Stimulated activated CD4-positive, alpha-beta T cell treated with anti-CD3 and anti-CD28 coated beads, Interleukin-4, amount 100 ng/mL, for 1 hour (primary cell): Measurements from ENCODE around the gene ZMAT3.
"Not testable (repeated sequence)": the region's sequence is repeated elsewhere in the genome, so short reads cannot be mapped to it uniquely, and the experiment has no call there.

Experiments
- DNase-seq: peaks from one replicate; pipeline ENCODE4 v3.0.0-alpha.2; 2020

ZMAT3 gene

DNA sequence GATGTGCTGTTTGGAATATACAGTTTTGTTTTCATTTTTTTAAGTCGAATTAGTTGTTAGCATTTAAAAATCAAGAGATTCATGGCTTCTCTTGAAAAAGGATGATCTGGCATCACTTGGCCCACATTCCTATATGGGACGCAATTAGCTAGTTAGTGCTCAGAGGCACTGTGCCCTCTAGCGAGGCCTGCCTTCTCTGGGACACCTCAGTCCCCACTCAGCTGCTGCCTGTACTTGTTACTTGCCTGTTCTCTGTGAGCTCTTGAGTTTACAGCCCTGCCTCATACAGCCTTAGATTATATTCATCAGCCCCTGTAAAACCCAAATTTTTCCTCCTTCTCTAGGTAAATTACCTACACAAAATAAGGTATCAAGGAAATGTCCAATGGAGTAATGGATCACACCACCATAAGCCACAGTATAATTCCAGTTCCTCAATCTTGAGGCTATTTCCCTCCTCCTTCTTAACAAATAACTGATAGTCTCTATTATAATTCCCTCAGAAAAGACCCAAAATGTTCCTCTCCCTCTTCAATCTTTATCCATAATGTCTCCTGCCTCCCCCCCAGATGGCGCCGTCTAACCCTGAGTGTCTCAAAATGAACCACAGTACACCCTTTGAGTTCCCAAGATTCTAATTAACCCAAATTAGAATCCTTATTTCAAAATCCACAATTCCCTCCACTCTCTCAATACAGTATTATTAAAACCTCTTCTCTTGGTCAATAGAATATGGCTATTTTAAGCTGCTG lies 2.7 kb downstream of the ZMAT3 start:
- DNase-seq = peak; percentile 14

DNA sequence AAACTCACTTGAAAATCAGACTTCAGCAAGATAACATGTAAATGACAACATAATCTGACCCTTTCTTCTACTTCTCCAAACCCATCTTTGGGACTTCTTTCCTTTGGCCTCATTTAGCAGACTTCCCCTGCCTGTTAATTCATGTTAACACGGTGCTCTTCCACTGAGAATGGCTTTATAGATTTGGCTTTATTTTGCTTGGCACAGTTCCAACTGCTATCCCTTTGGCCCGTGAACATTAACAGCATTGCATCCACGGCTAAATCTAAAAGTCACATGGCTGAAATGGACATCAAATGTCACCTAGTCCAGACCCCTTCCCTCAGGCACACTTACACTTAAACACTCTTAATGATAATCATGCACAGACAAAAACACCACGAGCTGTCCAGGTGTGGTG lies 3.8 kb downstream of the ZMAT3 start:
- no peak for DNase-seq

DNA sequence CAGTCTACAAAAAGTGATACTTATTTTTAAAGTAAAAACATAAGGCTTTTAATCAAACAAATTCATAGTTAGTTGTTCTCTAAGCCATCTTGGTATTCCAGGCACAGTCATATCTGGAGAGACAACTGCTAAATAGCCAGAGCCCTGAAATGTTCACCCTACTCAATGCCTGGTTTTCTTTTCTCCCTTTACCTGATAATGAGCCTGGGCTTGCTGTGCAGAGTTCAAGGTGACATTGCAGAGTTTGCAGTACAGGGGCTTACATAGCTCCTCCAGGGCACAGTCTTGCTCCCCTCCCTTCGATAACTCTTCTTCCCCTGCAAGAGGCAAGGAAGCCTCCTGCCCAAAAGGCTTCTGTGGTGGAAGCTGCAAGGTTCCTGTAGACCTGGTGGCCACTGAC lies 4.3 kb downstream of the ZMAT3 start:
- DNase-seq = no peak

DNA sequence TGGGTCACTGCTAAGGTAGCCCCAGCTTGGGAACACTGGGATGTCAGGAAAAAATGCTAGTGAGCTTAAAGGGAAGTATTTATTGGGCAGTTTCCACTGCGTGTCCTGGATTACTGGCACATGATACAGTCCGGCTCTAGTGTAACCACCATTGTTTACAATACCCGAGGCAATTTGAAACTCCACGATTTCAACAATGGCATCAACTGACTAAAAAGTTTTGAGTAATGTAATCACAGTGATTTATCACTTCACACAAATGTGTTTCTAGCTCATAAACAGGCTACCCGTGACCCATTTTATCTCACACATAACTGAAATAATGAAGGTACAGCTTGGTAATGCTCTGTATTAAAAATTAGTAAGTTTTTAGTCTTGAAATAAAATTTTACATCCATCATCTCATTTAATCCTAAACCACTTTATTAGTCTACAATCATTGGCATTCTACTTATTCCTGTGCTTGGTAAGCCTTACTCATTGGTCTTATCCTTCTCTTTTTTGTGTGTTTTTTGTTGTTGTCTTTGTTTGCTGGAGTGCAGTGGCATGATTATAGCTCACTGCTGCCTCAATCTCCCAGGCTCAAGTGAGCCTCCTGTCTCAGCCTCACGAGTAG lies 7.6 kb downstream of the ZMAT3 start:
- DNase-seq = no peak

DNA sequence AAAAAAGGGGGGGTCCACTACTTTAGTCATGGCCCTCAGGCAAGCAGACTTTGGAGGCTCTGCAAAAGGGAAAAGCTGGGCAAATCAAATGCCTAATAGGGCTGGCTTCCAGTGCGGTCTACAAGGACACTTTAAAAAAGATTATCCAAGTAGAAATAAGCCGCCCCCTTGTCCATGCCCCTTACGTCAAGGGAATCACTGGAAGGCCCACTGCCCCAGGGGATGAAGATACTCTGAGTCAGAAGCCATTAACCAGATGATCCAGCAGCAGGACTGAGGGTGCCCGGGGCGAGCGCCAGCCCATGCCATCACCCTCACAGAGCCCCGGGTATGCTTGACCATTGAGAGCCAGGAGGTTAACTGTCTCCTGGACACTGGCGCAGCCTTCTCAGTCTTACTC lies 15.3 kb downstream of the ZMAT3 start:
- DNase-seq = no peak

DNA sequence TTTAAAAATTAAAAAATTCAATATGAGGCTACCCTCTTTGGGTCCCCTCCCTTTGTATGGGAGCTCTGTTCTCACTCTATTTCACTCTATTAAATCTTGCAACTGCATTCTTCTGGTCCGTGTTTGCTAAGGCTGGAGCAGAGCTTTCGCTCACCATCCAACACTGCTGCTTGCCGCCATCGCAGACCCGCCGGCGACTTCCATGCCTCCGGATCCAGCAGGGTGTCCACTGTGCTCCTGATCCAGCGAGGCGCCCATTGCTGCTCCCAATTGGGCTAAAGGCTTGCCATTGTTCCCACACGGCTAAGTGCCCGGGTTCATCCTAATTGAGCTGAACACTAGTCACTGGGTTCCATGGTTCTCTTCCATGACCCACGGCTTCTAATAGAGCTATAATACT lies 17.0 kb downstream of the ZMAT3 start:
- not testable (repeated sequence) for DNase-seq

DNA sequence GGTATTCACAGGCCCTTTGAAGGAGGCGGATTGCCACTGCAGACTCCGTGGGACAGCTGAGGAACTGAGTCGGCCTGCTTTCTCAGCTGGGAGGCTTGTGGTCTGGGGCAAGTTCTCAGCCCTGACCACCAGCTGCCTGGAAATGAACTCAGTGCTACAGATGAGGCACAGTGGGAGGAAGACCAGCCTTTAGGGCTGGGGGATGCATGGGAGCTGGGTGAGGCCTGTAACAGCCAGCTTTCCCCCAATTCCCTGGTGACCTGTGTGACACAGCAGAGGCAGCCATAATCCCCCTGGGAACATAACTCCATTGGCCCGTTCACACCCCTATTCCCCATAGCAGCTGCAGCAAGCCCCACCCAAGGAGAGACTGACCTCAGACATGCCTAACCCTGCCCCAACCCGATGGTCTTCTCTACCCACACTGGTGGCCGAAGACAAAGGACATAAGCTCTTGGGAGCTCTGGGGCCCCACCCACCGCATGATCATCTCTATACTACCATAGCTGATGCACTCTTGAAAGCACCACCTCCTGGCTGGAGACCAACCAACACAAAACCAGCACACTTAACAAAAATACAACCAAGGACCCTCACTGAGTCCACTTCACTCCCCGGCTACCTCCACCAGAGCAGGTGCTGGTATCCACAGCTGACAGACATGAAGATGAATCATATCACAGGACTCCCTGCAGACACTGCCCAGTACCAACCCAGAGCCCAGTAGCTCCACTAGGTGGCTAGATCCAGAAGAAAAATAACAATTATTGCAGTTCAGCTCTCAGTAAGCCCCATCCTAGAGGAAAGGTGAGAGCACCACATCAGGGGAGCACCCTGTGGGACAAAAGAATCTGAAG lies 24.9 kb downstream of the ZMAT3 start:
- no peak for DNase-seq

DNA sequence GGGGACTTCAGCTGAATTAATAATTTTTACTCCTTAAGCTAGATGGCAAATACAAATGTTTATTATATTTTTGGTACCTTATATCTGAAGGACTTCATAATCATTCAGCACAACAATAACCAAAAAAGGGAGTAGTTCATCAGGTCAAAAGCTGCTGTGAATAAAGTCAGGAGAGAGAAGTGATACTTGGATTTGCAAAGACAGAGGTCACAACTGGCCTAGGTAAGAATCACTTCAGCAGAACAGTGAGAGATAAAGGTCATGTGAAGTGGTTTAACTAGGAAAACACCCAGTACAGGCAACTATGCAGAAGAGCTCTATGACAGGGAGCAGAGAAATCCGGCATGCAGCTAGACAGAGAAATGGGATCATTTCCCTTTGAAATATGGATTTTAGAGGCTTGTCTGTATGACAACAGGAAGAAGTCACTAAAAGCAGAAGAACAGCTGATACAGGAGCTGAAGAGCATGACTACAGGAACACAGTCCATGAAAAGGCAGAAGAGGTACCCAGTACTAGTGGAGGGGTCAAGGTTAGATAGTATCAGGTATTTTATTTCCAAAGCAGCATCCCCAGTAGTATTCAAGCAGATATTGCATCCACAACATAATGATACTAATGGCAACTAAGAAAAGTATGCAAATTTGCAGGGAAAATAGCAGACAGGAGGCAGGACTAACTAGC lies 25.7 kb downstream of the ZMAT3 start:
- no peak for DNase-seq

DNA sequence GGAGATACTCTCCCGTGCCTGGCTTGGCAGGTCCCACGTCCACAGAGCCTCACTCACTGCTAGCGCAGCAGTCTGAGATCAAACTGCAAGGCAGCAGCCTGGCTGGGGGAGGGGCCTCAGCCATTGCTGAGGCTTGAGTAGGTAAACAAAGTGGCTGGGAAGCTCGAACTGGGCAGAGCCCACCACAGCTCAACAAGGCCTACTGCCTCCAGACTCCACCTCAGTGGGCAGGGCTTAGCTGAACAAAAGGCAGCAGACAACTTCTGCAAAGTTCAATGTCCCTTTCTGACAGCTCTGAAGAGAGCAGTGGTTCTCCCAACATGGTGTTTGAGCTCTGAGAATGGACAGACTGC lies 32.7 kb downstream of the ZMAT3 start:
- DNase-seq = not testable (repeated sequence)

DNA sequence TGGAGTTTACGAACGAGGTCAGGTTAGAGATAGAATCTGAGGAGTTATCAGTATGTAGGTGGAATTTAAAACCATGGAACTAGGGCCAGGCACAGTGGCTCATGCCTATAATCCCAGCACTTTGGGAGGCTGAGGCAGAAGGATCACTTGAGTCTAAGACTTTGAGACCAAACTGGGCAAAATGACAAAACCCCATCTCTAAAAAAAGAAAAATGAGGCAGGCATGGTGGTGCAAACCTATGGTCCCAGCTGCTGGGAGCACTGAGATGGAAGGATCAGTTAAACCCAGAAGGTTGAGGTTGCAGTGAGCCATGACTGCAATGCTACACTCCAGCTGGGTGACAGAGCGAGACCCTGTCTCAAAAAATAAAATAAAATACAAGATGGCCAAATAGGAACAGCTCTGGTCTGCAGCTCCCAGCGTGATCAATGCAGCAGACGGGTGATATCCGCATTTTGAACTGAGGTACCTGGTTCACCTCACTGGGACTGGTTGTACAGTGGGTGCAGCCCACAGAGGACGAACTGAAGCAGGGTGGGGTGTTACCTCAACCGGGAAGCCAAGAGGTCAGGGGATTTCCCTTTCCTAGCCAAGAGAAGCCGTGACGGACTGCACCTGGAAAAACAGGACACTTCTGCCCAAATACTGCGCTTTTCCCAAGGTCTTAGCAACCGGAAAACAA lies 33.3 kb downstream of the ZMAT3 start:
- DNase-seq = no peak

DNA sequence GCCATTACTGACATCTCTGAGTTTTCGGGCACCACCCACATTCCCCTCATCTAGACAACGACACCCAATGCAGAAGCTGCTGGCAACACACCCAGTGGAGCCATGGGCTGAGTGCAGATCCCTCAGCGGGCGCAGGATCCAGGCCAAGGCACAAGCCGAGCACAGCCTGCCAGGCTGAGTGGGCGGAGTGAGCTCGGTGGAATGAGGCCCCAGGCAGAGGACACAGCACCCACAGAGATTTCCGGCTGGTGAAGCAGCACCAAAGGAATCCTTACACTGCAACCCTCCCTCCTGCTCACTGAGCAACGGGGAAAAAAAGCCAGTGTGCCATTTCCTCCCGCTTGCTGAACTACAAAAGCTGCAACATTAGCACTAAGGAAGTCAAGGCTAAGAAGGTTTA lies 34.3 kb downstream of the ZMAT3 start:
- peak; percentile 53 for DNase-seq

DNA sequence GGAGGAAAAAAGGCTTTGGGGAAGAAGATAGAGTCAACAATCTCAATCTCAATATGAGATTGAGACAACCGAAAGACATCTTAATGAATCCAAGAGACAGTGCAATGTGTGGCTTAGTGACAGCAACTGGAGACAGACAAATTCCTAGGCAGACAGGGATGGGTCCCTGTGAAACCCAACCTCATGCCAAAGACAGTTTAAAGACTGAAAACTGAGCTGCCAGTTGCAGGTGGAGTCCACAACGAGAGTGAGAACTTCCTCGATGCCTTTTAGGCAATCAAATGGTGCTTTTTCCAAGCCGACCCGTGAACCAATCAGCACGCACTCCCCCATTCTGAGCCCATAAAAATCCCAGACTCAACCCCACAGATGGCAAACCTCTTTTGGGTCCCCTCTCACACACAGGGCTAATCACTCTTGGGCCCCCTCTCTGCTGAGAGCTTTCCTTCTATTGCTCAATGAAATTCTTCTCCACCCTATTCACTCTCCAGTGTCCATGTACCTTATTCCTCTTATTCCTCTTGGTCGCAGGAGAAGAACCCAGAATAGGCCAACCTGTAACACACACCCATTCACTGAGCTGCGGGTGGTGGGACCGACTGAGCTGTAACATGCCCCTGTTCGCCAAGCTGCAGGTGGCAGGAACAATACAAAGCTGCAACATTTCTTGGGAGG lies 34.8 kb downstream of the ZMAT3 start:
- DNase-seq = no peak

DNA sequence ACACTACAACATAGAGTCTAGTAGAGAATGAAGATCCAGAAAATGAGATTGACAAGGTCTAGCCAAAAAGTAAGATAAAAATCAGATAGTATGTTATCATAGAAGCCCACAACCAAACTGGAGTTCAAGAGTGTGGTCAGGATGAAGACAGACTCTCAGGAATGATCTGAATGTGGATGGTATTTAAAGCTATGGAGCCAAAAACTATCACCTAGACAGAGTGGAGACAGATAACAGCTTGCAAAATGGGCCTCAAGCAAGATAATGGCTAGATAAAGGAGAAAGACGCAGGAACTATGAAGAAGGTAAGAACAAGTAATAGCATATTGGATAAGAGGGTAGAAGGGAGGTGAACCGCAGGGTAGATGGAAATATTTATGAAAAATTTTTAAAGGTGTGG lies 35.4 kb downstream of the ZMAT3 start:
- DNase-seq = no peak

DNA sequence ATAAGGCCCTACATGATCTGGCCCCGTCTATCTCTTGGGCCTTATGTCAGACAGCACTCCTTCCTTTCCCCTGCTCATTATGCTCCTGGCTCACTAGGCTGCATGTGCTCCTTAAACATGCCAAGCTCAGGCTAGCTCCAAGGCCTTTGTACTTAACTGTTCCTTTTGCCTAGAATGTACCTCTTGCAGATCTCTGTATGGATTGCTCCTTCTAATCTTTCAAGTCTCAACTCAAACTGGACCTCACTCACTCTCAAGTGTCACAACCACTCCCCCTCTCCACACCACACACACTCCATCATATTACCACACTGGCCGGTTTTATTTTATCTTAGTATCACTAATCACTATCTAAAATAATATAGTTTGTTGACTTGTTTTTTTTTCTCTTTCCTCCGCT lies 36.4 kb downstream of the ZMAT3 start:
- DNase-seq = no peak

DNA sequence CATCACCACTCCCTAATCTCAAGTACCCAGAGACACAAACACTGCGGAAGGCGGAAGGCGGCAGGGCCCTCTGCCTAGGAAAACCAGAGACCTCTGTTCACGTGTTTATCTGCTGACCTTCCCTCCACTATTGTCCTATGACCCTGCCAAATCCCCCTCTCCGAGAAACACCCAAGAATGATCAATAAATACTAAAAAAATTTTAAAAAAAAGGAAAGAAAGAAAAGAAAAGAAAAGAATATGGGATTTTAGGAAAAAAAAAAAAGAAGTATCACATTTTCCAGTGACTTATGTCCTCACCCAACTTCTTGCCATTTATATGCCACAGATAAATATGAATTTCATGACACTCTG lies 38.3 kb downstream of the ZMAT3 start:
- not testable (repeated sequence) for DNase-seq

DNA sequence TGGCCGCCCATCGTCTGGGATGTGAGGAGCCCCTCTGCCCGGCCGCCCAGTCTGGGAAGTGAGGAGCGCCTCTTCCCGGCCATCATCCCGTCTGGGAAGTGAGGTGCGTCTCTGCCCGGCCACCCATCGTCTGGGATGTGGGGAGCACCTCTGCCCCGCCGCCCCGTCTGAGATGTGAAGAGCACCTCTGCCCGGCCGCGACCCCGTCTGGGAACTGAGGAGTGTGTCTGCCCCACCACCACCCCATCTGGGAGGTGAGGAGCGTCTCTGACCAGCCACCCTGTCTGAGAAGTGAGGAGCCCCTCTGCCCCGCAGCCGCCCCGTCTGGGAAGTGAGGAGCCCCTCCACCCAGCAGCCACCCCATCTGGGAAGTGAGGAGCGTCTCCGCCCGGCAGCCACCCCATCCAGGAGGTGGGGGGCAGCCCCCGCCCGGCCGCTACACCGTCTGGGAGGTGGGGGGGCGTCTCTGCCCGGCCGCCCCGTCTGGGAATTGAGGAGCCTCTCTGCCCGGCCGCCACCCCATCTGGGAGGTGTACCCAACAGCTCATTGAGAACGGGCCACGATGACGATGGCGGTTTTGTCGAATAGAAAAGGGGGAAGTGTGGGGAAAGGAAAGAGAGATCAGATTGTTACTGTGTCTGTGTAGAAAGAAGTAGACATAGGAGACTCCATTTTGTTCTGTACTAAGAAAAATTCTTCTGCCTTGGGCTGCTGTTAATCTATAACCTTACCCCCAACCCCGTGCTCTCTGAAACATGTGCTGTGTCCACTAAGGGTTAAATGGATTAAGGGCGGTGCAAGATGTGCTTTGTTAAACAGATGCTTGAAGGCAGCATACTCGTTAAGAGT lies 38.9 kb downstream of the ZMAT3 start:
- DNase-seq = not testable (repeated sequence)

DNA sequence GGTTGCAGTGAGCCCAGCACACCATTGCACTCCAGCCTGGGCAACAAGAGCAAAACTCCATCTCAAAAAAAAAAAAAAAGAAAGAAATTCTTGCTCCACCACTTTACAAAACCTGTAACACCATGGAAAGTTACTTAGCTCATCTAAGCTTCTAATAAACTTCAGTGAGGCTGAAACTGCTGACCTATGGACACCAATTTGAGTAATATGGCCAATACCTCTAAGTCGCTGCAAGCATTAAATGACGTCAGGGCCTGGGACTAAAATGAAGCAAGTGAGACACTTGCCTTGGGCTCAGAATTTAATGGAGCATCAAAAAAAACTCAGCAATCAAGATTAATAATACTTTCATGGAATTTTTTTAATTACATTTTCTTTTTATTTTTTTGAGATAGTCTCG lies 42.5 kb downstream of the ZMAT3 start:
- no peak for DNase-seq

DNA sequence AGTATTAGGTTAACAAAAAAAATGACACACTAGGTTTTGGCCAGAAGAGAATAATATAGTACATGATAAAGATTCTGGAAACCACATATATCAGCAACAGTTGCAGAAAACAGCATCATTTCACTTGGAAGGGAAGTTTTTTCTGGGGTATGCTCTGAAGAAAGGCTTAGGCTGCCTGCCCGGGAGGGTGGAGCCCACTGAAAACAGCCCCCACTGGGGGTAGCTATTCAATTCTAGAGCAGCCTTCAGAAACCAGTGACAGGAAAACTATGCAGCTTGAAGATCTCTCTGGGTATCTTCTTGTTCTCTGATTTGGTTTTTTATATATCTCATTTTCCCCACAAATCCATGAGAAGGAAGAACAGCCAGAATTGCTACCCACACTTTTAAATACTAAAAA lies 43.2 kb downstream of the ZMAT3 start:
- no peak for DNase-seq

DNA sequence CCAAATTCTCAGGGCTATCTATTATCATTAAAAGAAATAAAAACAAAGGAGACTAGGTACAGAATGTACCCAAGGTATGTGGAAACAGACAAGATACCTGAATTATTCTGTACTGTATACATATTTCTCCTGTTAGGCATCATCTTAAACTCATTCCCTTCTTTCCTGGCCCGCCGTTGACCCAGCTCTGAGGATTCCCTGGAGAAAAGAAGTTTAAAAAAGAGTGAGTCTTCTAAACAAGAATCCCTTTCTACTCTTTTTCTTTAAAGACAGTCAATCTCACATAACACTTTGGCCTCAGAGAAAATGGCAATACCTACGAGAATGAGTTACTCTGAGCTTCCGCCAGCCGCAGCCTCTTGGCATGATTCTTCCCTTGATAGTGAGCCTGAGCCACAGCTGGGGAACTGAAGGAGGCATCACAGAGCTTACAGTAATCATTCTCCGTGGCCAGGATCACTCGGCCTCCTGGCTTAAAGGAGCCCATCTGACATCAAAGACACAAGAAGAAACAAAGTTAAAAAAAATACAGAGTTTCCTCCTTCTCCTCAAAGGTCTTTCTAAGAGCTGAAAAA lies 44.2 kb downstream of the ZMAT3 start:
- no peak for DNase-seq

DNA sequence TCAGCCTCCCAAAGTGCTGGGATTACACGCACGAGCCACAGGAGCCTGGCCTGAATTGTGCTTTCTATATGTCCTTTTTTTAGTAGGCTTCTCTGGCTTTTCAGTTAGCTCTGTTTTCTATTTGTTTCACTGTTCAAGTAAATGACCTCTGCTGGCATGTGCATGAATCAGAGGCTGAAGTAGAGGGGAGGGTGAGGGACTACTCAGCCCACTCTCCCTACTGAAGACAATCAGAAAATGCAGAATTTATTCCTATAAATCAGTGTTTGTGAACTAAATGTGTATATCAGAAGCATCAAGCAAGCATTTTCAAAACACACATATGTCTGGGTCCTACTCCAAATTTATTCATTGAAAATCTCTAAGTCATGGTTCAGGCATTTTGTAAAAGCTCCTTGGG lies 45.0 kb downstream of the ZMAT3 start:
- DNase-seq = no peak
